DOHH2 (cell line): ENCODE measurements around the gene HNRNPUL1.

Source experiments
- H3F3A ChIP-seq: fragments of 200-600 bp; sonication (generic), shearing (Covaris generic); 2 replicates; pipeline ENCODE4 v1.6.0; 2016; ENCODE audit warnings: antibody characterized with exemption, mild to moderate bottlenecking; ENCODE audit not compliant: control insufficient read depth, insufficient read depth
- H3K27ac ChIP-seq: fragments of 200-600 bp; sonication (generic); 2 replicates; pipeline ENCODE4 v1.5.1; 2014; ENCODE audit warnings: low read depth, mild to moderate bottlenecking, low read length, moderate library complexity
- H3K27me3 ChIP-seq: fragments of 200-600 bp; sonication (generic); 2 replicates; pipeline ENCODE4 v1.6.1; 2014; ENCODE audit warnings: mild to moderate bottlenecking, low read length, mixed read lengths; ENCODE audit not compliant: control insufficient read depth
- H3K36me3 ChIP-seq: fragments of 200-600 bp; sonication (generic); 2 replicates; pipeline ENCODE4 v1.6.1; 2014; ENCODE audit warnings: mild to moderate bottlenecking, low read length, moderate library complexity, mixed read lengths; ENCODE audit not compliant: control insufficient read depth
- H3K4me1 ChIP-seq: fragments of 200-600 bp; sonication (generic); 2 replicates; pipeline ENCODE4 v1.6.1; 2014; ENCODE audit warnings: mild to moderate bottlenecking, low read length, mixed read lengths; ENCODE audit not compliant: control insufficient read depth
- H3K4me2 ChIP-seq: fragments of 200-600 bp; sonication (generic); 2 replicates; pipeline ENCODE4 v1.6.0; 2014; ENCODE audit warnings: mild to moderate bottlenecking, low read length, moderate library complexity
- H3K4me3 ChIP-seq: fragments of 200-600 bp; sonication (generic); 2 replicates; pipeline ENCODE4 v1.5.1; 2014; ENCODE audit warnings: mild to moderate bottlenecking, low read length, mixed read lengths
- H3K79me2 ChIP-seq: fragments of 200-600 bp; sonication (generic); 2 replicates; pipeline ENCODE4 v1.6.1; 2014; ENCODE audit warnings: mild to moderate bottlenecking, low read length, mixed read lengths; ENCODE audit not compliant: control insufficient read depth
- H3K9me2 ChIP-seq: fragments of 200-600 bp; sonication (generic); replicated peaks from 2 replicates; pipeline ENCODE4 v1.6.1; 2014; ENCODE audit warnings: mild to moderate bottlenecking, low read length, mixed read lengths; ENCODE audit not compliant: control insufficient read depth
- H3K9me3 ChIP-seq: fragments of 200-600 bp; sonication (generic); 2 replicates; pipeline ENCODE4 v1.6.1; 2014; ENCODE audit warnings: antibody characterized with exemption, low read length, mixed read lengths; ENCODE audit not compliant: control insufficient read depth, insufficient read depth
- H4K20me1 ChIP-seq: fragments of 200-600 bp; sonication (generic); 2 replicates; pipeline ENCODE4 v1.6.0; 2014; ENCODE audit warnings: low read depth, mild to moderate bottlenecking, antibody characterized with exemption, low read length, moderate library complexity; ENCODE audit not compliant: control insufficient read depth, insufficient read depth
- EZH2phosphoT487 ChIP-seq: fragments of 200-600 bp; sonication (generic); IDR thresholded peaks from 2 replicates; pipeline ENCODE4 v1.6.1; 2017; ENCODE audit warnings: borderline replicate concordance, mild to moderate bottlenecking, antibody characterized with exemption, low read length, moderate library complexity, mixed read lengths
- TF ChIP-seq, protein P1 (sequence below): fragments of 200-600 bp; sonication (generic); IDR thresholded peaks from one replicate; pipeline ENCODE4 v1.5.1; 2014; ENCODE audit warnings: antibody characterized with exemption, mild to moderate bottlenecking, low read depth, low read length; ENCODE audit not compliant: poor library complexity, severe bottlenecking

HNRNPUL1 gene

DNA sequence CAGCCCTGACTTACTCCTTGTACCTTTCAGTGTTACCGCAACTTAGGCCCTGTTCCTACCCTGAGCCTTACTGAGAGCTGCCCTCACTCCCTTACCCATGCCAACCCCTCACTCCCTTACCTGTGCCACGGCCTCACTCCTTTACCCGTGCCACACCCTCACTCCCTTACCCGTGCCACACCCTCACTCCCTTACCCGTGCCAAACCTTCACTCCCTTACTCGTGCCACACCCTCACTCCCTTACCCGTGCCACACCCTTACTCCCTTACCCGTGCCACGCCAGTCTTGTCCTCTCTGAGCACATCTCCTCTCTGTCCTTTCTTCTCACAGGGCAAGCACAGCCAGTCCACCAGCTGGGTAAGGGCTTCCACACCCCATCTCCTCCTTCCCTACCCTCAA lies 24.8 kb upstream of the HNRNPUL1 start:
- TF ChIP-seq EZH2phosphoT487: no peak
- TF ChIP-seq, protein P1, sequence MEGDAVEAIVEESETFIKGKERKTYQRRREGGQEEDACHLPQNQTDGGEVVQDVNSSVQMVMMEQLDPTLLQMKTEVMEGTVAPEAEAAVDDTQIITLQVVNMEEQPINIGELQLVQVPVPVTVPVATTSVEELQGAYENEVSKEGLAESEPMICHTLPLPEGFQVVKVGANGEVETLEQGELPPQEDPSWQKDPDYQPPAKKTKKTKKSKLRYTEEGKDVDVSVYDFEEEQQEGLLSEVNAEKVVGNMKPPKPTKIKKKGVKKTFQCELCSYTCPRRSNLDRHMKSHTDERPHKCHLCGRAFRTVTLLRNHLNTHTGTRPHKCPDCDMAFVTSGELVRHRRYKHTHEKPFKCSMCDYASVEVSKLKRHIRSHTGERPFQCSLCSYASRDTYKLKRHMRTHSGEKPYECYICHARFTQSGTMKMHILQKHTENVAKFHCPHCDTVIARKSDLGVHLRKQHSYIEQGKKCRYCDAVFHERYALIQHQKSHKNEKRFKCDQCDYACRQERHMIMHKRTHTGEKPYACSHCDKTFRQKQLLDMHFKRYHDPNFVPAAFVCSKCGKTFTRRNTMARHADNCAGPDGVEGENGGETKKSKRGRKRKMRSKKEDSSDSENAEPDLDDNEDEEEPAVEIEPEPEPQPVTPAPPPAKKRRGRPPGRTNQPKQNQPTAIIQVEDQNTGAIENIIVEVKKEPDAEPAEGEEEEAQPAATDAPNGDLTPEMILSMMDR: no peak
- Histone ChIP-seq H3K27ac (no peak overlapping the region), H3K79me2 (no peaks in the 10 kb centered on the region), H3K36me3 (no peaks in the 10 kb centered on the region), H3K27me3 (no peaks in the 10 kb centered on the region; the same call in 1 of the 2 replicates), H3K4me2 (no peak overlapping the region), H3F3A (no peaks in the 10 kb centered on the region), H3K9me2 (no peaks in the 10 kb centered on the region), H3K4me3 (no peak overlapping the region), H3K4me1 (no peaks in the 10 kb centered on the region), H3K9me3 (no peaks in the 10 kb centered on the region), H4K20me1 (no peaks in the 10 kb centered on the region)

DNA sequence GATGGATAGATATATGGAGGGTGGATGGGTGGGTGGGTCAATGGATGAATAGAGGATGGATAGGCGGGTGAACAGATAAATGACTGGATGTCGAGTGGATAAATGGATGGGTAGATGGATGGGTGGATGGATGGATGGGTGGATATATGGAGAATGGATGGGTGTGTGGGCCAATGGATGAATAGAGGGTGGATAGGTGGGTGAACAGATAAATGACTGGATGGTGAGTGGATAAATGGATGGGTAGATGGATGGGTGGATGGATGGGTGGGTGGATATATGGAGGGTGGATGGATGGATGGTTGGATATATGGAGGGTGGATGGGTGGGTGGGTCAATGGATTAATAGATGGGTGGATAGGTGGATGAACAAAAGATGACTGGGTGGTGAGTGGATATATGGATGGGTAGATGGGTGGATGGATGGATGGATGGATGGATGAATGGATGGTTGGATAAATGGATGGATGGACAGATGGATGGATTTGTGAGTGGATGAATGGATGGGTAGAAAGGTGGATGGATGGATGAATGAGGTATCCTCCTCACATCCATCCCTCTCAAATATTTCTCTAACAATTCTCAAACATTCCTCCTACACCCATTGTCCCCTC lies 24.1 kb upstream of the HNRNPUL1 start:
- no peak overlapping the region for H3K4me3 ChIP-seq
- no peak overlapping the region for H3K4me2 ChIP-seq
- no peak for TF ChIP-seq EZH2phosphoT487
- TF ChIP-seq, protein P1: no peak
- no peaks in the 10 kb centered on the region for H3F3A ChIP-seq
- no peaks in the 10 kb centered on the region for H3K9me3 ChIP-seq
- no peaks in the 10 kb centered on the region for H4K20me1 ChIP-seq
- no peaks in the 10 kb centered on the region for H3K4me1 ChIP-seq
- no peaks in the 10 kb centered on the region for H3K9me2 ChIP-seq
- no peaks in the 10 kb centered on the region for H3K36me3 ChIP-seq
- no peaks in the 10 kb centered on the region; the same call in 1 of the 2 replicates for H3K27me3 ChIP-seq
- no peak overlapping the region for H3K27ac ChIP-seq
- no peaks in the 10 kb centered on the region for H3K79me2 ChIP-seq

- Histone ChIP-seq H3K4me2 (no peak overlapping the region), H3K4me3 (no peak overlapping the region), H3K9me3 (no peaks in the 10 kb centered on the region), H3K36me3 (no peaks in the 10 kb centered on the region), H3K27ac (no peak overlapping the region), H3F3A (no peaks in the 10 kb centered on the region), H3K4me1 (no peaks in the 10 kb centered on the region), H4K20me1 (no peaks in the 10 kb centered on the region), H3K79me2 (no peaks in the 10 kb centered on the region), H3K27me3 (no peaks in the 10 kb centered on the region; the same call in 1 of the 2 replicates), H3K9me2 (no peaks in the 10 kb centered on the region)
- no peak for TF ChIP-seq EZH2phosphoT487
- TF ChIP-seq, protein P1: no peak
Observed at GRCh38 chr19:41241859-41242258, 22.3 kb upstream of the HNRNPUL1 start.
